Activated CD4-positive, CD25-positive, alpha-beta regulatory T cell treated with anti-CD3 and anti-CD28 coated beads, Interleukin-2, amount 50 U/mL, for 72 hours (primary cell): ENCODE results near the gene TBC1D2B.
"Not testable (repeated sequence)": the region's sequence is repeated elsewhere in the genome, so short reads cannot be mapped to it uniquely, and the experiment has no call there.

ENCODE experiments used
- DNase-seq: peaks from one replicate; pipeline ENCODE4 v3.0.0; 2021

The TBC1D2B gene

DNA sequence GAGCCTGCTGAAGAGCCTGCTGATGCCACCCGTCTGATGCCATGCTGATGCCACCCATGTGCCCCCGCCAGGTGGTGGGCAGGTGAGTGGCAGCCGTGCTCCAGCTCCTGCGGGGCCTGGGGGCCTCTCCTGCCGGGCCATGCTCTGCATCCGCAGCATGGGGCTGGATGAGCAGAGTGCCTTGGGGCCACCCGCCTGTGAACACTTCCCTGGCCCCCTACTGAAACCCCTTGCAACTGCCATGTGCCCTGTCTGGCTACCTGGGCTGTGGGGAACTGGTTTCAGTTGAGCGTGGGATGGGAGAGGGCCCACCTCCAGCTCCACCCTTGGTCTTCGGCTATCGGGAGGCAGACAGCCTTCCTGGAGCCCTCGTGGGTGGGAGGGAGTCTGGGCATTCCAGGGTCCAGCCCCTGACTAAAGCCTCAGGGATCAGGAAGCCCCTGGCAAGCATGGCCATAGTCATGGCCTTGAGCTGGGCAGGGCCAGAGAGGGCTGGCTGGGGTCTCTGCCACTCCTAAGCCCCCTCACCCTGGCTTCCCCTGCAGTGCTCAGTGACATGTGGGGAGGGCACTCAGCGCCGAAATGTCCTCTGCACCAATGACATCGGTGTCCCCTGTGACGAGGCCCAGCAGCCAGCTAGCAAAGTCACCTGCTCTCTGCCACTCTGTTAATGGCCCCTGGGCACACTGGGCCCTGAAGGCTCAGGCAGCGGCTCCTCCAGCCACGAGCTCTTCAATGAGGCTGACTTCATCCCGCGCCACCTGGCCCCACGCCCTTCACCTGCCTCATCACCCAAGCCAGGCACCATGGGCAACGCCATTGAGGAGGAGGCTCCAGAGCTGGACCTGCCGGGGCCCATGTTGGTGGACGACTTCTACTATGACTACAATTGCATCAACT lies 92.2 kb downstream of the TBC1D2B start:
- DNase-seq, result no peak

- no peak for DNase-seq
Measured at GRCh38 chr15:77984446-77984861, 93.1 kb downstream of the TBC1D2B start.

- DNase-seq, result no peak
Measured at GRCh38 chr15:77983708-77984445, 93.6 kb downstream of the TBC1D2B start.

DNA sequence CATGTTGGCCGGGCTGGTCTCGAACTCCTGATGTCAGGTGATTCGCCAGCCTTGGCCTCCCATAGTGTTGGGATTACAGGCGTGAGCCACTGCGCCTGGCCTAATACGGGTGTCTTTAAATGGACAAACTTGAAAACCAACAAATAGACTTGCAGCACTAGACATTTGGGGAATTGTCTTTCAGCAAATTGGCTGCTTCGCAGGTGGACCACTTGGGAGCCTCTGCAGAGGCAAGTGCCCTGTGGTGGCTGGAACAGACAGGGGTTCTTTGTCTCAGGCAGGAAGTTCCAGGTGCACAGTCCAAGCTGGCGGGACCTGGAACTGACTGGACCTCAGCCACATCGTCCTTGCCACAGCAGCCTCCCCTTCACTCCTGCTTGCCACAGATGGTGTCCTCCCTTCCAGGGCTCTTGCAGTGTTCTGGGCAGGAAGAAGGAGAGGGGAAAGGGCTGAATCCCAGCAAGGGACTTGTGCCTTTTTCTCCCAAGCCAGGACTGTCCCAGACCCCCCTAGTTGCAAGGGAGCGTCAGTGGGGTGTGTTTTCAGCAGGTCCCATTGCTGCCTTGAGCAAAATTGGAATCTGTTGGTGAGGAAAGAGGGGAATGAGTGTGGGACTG lies 94.3 kb downstream of the TBC1D2B start:
- no peak for DNase-seq

- no peak for DNase-seq
Measured at GRCh38 chr15:77982127-77982490, 95.4 kb downstream of the TBC1D2B start.

DNA sequence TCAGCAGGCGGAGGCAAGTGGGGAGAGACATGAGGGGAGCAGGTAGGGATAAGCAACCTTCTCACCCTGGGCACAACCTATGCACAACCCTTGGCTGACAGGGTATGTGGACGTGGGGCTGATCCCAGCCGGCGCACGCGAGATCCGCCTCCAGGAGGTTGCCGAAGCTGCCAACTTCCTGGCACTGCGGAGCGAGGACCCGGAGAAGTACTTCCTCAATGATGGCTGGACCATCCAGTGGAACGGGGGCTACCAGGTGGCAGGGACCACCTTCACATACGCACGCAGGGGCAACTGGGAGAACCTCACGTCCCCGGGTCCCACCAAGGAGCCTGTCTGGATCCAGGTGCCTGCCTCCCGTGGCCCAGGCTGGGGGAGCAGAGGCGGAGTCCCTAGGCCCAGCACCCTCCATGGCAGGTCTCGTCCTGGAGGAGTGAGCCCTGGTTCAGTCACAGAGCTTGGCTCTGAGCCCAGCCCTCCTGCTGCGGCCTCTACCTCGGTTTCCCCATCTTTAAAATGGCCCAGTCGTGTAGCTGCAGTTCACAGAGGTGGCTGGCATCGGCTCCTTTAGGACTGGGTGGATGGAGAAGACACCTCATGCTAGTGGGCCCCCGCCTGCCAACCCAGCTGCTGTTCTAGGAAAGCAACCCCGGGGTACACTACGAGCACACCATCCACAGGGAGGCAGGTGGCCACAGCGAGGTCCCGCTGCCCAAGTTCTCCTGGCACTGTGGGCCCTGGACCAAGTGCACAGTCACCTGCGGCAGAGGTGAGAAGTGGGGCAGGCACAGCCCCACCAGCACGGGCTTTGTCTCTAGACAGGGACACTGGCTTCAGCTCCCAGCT lies 96.0 kb downstream of the TBC1D2B start:
- no peak for DNase-seq

GRCh38 chr15:77980674-77981073 lies 96.8 kb downstream of the TBC1D2B start:
- not testable (repeated sequence) for DNase-seq

DNA sequence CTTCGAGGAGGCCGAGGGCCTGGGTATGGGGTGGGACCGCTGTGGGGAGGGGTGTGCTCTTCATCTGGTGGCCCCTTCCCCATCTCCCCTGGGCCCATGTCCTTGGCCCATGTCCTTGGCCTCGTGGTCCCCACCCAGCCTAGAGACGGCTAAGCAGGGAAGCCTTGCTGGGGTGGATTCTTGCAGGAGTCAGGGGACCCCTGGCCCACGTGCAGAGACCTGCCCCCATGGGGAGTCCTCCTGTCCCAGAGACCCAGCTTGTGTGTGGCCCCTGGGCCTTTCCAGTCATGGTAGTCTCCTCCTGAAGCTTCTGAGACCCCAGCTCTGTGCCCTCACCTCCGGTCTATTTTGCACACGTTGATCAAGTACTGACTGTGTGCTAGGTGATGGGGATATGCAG lies 97.4 kb downstream of the TBC1D2B start:
- DNase-seq, result no peak

DNA sequence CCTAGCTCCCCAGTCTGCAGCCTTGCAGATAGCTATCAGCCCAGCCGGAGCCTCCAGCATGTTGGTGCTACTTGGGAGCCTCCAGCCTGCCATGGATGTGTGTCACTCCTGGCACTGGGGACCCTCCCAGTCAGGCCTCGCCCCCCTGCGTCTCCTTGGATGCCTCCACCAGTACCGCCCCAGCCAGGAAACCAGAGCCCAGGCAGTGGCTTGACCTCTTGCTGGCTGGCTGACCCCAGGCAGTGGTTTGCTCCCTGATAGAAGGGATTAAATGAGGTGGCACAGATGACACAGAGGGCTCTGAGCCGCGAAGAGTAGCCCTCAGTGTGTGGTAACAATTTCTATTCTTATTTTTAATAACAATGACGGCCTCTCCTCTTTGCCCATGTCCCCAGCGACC lies 98.4 kb downstream of the TBC1D2B start:
- not testable (repeated sequence) for DNase-seq

DNA sequence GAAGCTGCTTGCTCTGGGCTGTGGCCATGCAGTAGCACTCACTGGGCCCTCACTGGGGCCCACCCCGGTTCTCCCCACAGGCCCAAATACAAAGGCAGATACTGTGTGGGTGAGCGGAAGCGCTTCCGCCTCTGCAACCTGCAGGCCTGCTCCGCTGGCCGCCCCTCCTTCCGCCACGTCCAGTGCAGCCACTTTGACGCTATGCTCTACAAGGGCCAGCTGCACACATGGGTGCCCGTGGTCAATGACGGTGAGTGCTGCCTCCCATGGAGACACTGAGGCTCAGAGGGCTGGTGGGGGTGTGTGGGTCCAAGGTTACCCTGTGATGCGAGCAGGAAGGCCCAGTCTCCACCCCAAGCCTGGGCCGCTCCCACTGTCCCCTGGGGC lies 98.8 kb downstream of the TBC1D2B start:
- DNase-seq, result not testable (repeated sequence)

DNA sequence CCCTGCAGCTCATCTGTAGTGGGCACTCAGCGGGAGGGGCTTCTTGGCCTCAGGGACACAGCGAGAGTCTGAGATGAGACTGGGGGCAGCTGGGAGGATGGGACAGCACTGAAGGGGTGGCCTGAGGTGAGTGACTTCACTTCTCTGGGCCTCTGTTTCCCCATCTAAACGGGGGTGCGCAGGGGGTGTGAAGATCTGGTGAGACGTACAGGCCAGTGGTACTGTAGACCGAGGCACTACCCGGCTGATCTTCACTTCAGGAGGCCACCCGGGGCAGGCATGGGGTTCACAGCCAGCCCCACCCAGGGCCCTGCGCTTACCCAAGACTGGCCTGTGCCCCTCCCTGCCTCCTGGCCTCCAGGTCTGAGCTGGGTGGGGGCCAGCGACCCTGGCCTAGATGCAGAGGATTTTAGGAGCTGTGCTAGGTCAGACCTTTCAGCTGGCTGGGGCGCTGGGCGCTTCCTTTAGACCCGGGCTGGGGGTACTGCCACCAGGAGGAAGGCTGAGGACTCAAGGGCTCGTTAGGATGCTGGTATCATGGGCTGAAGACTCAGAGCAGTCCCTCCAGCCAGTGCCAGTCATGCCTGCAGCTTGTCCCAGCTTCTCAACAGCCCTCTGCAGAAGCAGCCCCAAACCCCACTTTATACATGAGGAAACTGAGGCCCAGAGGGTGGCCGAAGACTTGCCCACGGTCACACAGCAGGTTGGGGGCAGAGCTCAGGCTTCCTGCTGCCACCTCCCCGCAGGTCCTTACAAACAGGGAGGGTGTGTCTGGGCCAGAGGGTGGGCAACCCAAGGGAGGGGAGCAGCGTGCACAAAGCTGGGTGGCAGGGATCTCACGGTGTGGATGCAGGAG lies 99.4 kb downstream of the TBC1D2B start:
- not testable (repeated sequence) for DNase-seq

- not testable (repeated sequence) for DNase-seq
Measured at GRCh38 chr15:77976760-77977525, 100.6 kb downstream of the TBC1D2B start.

GRCh38 chr15:77976095-77976450 lies 101.4 kb downstream of the TBC1D2B start:
- not testable (repeated sequence) for DNase-seq

- DNase-seq, result no peak
Measured at GRCh38 chr15:77975332-77976094, 102.0 kb downstream of the TBC1D2B start.

DNA sequence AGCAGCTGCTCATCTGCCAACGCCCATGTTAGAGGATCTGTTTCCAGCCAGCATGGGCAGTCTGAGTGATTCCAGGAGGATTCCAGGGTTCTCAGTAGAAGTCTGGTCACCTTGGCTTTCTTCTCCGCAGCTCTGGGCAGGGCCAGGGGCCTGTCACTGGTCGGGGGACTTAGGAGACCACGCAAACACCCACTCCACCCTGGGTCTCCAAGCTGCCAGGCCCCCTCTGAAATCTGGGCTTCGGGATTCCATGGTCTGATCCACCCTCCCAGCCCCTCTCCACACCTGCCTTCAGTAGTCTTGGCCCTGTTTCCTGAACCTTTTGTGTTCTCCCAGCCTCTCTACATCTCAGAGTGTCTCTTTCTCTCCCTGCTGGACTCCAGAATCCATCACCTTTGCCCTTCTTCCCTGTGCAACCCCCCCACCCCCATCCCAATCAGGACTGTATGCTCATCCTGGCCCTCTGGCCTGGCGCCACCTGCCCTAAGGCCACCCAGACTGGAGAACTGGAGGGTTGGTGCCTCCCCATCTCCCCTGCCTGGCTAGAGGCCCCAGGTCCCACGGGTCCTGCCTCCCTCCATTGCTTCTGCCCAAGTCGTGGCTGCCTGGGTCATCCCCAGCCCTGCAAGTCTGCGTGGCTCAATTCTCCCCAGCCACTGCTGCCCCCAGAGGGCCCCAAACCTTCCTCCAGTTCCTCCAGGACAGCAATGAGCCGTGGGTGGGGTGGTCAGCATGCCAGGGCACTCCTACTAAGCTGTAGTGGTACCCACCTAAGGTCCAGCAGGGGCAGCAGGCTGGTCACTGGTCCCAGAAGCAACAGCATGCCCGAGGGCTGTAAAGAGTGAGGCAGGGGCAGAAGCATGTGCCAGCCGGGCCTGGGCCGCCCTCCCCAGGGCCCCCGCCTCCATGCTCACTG lies 102.8 kb downstream of the TBC1D2B start:
- DNase-seq, result no peak

DNA sequence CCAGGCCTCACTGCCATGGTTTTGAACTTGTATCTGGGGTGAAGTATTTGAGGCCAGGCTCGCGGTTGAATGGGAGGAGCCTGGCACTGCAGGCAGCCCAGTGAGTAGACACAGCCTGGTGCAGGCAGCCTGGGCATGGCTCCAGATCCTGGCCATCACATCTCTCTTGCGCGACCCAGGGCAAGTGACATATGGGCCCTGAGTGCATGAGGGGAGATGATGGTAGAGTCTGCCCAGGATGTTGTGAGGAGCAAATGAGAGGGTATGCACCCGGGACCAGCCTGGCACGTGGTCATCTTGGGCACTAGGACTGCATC lies 103.5 kb downstream of the TBC1D2B start:
- DNase-seq, result no peak

DNA sequence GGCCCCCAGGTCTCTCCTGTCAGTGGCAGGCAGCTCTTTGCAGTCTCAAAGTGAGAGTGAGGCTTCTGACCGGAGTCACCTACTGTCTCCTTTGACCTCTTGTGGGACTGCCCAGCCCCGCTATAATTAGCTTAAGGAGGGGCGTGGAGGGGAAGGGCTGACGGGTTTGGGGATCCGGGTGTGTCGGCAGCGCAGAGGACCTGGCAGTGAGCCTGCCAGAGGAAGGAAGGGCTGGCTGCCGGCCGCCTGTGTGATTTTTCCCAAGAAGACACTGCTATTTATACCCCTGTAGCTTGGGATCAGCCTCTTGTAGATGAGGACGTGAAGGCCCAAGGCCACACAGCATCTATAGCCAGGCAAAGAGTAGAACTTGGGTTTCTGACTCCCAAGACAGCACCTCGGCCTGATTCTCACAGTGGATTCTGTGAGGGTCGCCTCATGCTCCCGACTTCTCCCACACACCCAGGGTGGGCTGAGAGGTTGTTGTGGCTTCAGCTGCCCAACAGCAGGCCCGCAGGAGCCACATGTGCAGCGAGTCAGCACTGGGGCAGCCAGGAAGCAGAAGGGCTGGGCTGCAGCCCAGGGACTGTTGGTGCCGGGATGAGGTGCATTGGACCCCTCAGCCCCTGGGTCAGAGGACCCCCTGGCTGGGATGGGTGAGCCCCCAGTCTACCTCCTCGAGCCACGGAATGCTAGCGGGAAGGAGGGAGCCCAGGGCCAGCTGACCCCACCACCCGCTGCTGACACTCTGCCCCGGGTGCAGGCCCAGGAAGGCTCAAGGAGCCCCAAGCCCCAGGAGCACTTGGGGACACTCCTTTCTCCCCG lies 104.0 kb downstream of the TBC1D2B start:
- DNase-seq, result not testable (repeated sequence)

DNA sequence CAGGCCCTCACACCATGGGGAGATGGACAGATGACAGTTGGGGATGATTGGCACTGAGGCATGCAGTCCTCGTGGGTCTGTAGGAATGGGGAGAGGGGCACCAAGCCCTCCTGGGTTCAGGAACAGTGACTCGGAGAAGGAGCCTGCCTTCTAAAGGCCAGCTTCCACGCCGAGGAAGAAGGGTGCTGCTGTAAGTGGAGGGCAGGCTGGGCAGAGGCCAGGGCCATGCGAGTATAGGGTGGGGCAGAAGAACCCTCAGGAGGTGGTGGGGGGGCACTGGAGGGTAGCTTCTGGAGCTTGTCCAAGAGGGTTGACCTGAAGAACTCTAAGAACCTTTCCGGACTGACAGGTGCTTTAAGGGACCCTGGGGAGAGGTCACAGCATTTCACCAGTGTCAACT lies 104.8 kb downstream of the TBC1D2B start:
- DNase-seq, result not testable (repeated sequence)
